IMR-90 (cell line): ENCODE measurements around the gene GCNA. TPM values are rescaled to one million over a fixed set of nuclear protein-coding genes. Genes with fewer than 3 reads are reported as not detected.

Experiments
- ATAC-seq: fragments of 200-7000 bp; cut with Tn5 transposase; 2 replicates; pipeline ENCODE4 v1.9.1; 2020; ENCODE audit warnings: low read depth, mild to moderate bottlenecking, moderate library complexity
- BruUV-seq: library from RNA; stranded (reverse); fragments of 400-500 nt; replicated peaks from 2 replicates; lab custom pipeline; 2021; lab: Mats Ljungman, UMichigan
- CTCF ChIA-PET: fragments of 300-600 bp; formaldehyde crosslinking; extraction: SDS; loops from one replicate; lab custom pipeline; 2021; ENCODE audit warnings: antibody characterized with exemption; lab: Yijun Ruan, JAX
- POLR2A ChIA-PET: fragments of 300-600 bp; sonication (Branson Sonifier 250); formaldehyde crosslinking; loops from one replicate; lab custom pipeline; 2022; ENCODE audit warnings: antibody characterized with exemption; ENCODE audit not compliant: unreplicated experiment; lab: Charles Lee
- DNase-seq: peaks from one replicate; pipeline ENCODE4 v3.0.0; 2013
- H2AFZ ChIP-seq: replicated peaks from 2 replicates; pipeline ENCODE3; 2013; ENCODE audit warnings: low read length, mild to moderate bottlenecking; ENCODE audit not compliant: poor library complexity
- H2AK5ac ChIP-seq: 2 replicates; pipeline ENCODE4 v1.6.1; 2013; ENCODE audit warnings: low read depth, low read length, inconsistent platforms
- H2AK9ac ChIP-seq: replicated peaks from 2 replicates; pipeline ENCODE3; 2013; ENCODE audit warnings: mild to moderate bottlenecking, low read depth, low read length, moderate library complexity; ENCODE audit not compliant: poor library complexity
- H2BK120ac ChIP-seq: 2 replicates; pipeline ENCODE4 v1.6.1; 2013; ENCODE audit warnings: low read depth, low read length, inconsistent platforms
- H2BK15ac ChIP-seq: 3 replicates; pipeline ENCODE4 v1.6.1; 2013; ENCODE audit warnings: low read depth, low read length, inconsistent platforms
- H2BK20ac ChIP-seq: 2 replicates; pipeline ENCODE4 v1.6.1; 2013; ENCODE audit warnings: low read depth, mild to moderate bottlenecking, inconsistent platforms, low read length, moderate library complexity
- H2BK5ac ChIP-seq: 2 replicates; pipeline ENCODE4 v1.6.1; 2013; ENCODE audit warnings: mild to moderate bottlenecking, low read depth, low read length, inconsistent platforms; ENCODE audit not compliant: poor library complexity, severe bottlenecking
- H3K14ac ChIP-seq: replicated peaks from 2 replicates; pipeline ENCODE4 v1.6.1; 2013; ENCODE audit warnings: low read depth, low read length, inconsistent platforms
- H3K18ac ChIP-seq: 2 replicates; pipeline ENCODE4 v1.6.1; 2013; ENCODE audit warnings: low read depth, low read length, control low read depth
- H3K23ac ChIP-seq: 2 replicates; pipeline ENCODE4 v1.6.1; 2013; ENCODE audit warnings: low read depth, low read length, inconsistent platforms
- H3K27ac ChIP-seq: 2 replicates; pipeline ENCODE4 v1.5.1; 2013; ENCODE audit warnings: mild to moderate bottlenecking, control low read depth, low read length; ENCODE audit not compliant: insufficient read depth
- H3K27me3 ChIP-seq: 2 replicates; pipeline ENCODE4 v1.6.1; 2013; ENCODE audit warnings: low read length; ENCODE audit not compliant: control insufficient read depth, insufficient read depth
- H3K36me3 ChIP-seq: 2 replicates; pipeline ENCODE4 v1.6.1; 2013; ENCODE audit warnings: low read length, mixed read lengths; ENCODE audit not compliant: control insufficient read depth, insufficient read depth
- H3K4ac ChIP-seq: 2 replicates; pipeline ENCODE4 v1.6.1; 2013; ENCODE audit warnings: low read depth, low read length, inconsistent platforms
- H3K4me1 ChIP-seq: 2 replicates; pipeline ENCODE4 v1.6.1; 2013; ENCODE audit warnings: low read length, mixed read lengths; ENCODE audit not compliant: control insufficient read depth, insufficient read depth
- H3K4me2 ChIP-seq: 2 replicates; pipeline ENCODE4 v1.6.1; 2013; ENCODE audit warnings: low read depth, mild to moderate bottlenecking, control low read depth, low read length, moderate library complexity
- H3K4me3 ChIP-seq: 2 replicates; pipeline ENCODE4 v1.5.1; 2013; ENCODE audit warnings: low read depth, mild to moderate bottlenecking, control low read depth, low read length, moderate library complexity; ENCODE audit not compliant: insufficient read depth
- H3K56ac ChIP-seq: 2 replicates; pipeline ENCODE4 v1.6.1; 2013; ENCODE audit warnings: low read length, inconsistent platforms; ENCODE audit not compliant: insufficient read depth; ENCODE audit errors: extremely low read depth
- H3K79me1 ChIP-seq, 2 experiments: 2 replicates each; pipeline ENCODE4 v1.6.1; 2013; ENCODE audit warnings: low read length in 2 of 2, inconsistent platforms in 1 of 2, low read depth in 1 of 2
- H3K9ac ChIP-seq: 2 replicates; pipeline ENCODE4 v1.6.1; 2013; ENCODE audit warnings: low read depth, low read length, control low read depth
- H3K9me1 ChIP-seq: 2 replicates; pipeline ENCODE4 v1.6.1; 2013; ENCODE audit warnings: low read length, inconsistent platforms; ENCODE audit not compliant: insufficient read depth
- H3K9me3 ChIP-seq: 2 replicates; pipeline ENCODE4 v1.6.1; 2013; ENCODE audit warnings: low read length; ENCODE audit not compliant: control insufficient read depth, insufficient read depth
- H4K20me1 ChIP-seq: 2 replicates; pipeline ENCODE4 v1.6.1; 2013; ENCODE audit warnings: low read length, inconsistent platforms; ENCODE audit not compliant: insufficient read depth
- H4K5ac ChIP-seq: 2 replicates; pipeline ENCODE4 v1.6.1; 2013; ENCODE audit warnings: mild to moderate bottlenecking, low read depth, low read length, control low read depth
- H4K8ac ChIP-seq, 2 experiments: 2 replicates each; pipeline ENCODE4 v1.6.1; 2013; ENCODE audit warnings: low read depth in 2 of 2, low read length in 2 of 2, control low read depth in 1 of 2, inconsistent platforms in 1 of 2
- H4K91ac ChIP-seq: 2 replicates; pipeline ENCODE4 v1.6.1; 2013; ENCODE audit warnings: low read depth, low read length, inconsistent platforms; ENCODE audit not compliant: insufficient read depth
- MAZ ChIP-seq: IDR thresholded peaks from 2 replicates; pipeline ENCODE4 v1.6.1; 2012; ENCODE audit warnings: low read depth, mild to moderate bottlenecking, low read length, improper control_type of control experiment, moderate library complexity, borderline replicate concordance
- MXI1 ChIP-seq: IDR thresholded peaks from 2 replicates; pipeline ENCODE4 v1.6.1; 2012; ENCODE audit warnings: low read depth, mild to moderate bottlenecking, low read length, moderate library complexity, borderline replicate concordance
- WGBS, 2 experiments: methylation state at CpG; one replicate each; pipeline versions ENCODE4 v1.1.5 to v1.1.7; 2013; ENCODE audit warnings: missing lambda C conversion rate in 2 of 2; ENCODE audit not compliant: insufficient read length in 1 of 2; ENCODE audit errors: extremely low coverage in 2 of 2; 5-methylcytosine and 5-hydroxymethylcytosine counted together
- dilution Hi-C: fragments of 300-500 bp; cut with HindIII; formaldehyde crosslinking; loops from one replicate; pipeline ENCODE4 v1.14.3; 2018; ENCODE audit warnings: low sequenced_read_pairs; ENCODE audit not compliant: unreplicated experiment
- in situ Hi-C: fragments of 300-500 bp; cut with MboI; formaldehyde crosslinking; loops from 3 replicates; pipeline ENCODE4 v1.14.3; 2019; ENCODE audit warnings: low sequenced_read_pairs, inconsistent platforms, mixed read lengths
- intact Hi-C: fragments of 100-400 bp; cut with micrococcal nuclease; formaldehyde crosslinking; loops from 2 replicates; pipeline ENCODE4 v1.10.0; 2022
- polyA plus RNA-seq, 3 experiments: library from polyadenylated mRNA; depleted of rRNA; stranded (reverse); fragments of >200 nt; gene quantifications; 2 replicates each; pipeline ENCODE4 v1.2.3, GENCODE V29; 2012; ENCODE audit warnings: low replicate concordance in 1 of 3
- total RNA-seq: library from RNA; depleted of rRNA; stranded (reverse); fragments of >200 nt; gene quantifications from 2 replicates; pipeline ENCODE4 v1.2.3, GENCODE V29; 2012

The GCNA gene
- total and polyA plus RNA-seq, 2 of the 4 experiments (the other 2 are of a cell fraction), result 0.90 to 1.3 TPM

DNA sequence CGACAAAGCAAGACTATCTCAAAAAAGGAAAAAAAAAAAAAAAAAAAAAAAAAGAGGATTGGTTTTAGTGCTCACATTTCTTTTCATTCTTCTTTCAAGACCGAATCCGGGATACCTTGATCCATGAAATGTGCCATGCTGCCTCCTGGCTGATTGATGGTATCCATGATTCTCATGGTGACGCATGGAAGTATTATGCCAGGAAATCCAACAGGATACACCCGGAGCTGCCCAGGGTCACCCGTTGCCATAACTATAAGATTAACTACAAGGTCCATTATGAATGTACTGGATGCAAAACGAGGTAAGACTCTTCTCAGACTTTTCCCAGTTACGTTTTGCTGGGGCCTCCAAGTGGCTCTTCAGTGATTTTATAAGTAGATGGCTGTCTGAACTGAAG is 34.0 kb downstream of the GCNA start:
- no CpG with 5 or more reads among the region's 8 CpGs for WGBS, 2 experiments

More for the DNA sequence above, 34.0 kb downstream of the GCNA start:
- H3K9me1 ChIP-seq, result no peaks in the 10 kb centered on the region
- in situ Hi-C loops (no loop called here), intact Hi-C loops (no loop called here), dilution Hi-C loops (no loop called here)
- no peak for DNase-seq
- ChIA-PET POLR2A (no interaction called here), CTCF (no interaction called here)
- no peak for TF ChIP-seq MXI1
- no peak for TF ChIP-seq MAZ
- no peak overlapping the region for H2AFZ ChIP-seq
- no peak overlapping the region for H2AK9ac ChIP-seq
- H3K4ac ChIP-seq, result no peak overlapping the region
- no peak overlapping the region for H3K56ac ChIP-seq
- no peaks in the 10 kb centered on the region for H4K20me1 ChIP-seq
- no peak overlapping the region for H2BK120ac ChIP-seq
- H3K36me3 ChIP-seq, result peaks cover 23% of the 10 kb centered on the region
- H3K23ac ChIP-seq, result no peak overlapping the region
- BruUV-seq, result no TSS peak
- H3K27me3 ChIP-seq, result peaks cover 4% of the 10 kb centered on the region
- no peak overlapping the region for H3K9ac ChIP-seq
- H3K27ac ChIP-seq, result no peak overlapping the region
- no peak overlapping the region for H4K8ac ChIP-seq
- no peak overlapping the region for H2BK5ac ChIP-seq
- no peak overlapping the region for H4K91ac ChIP-seq
- H3K4me3 ChIP-seq, result no peak overlapping the region
- no peak overlapping the region for H2BK15ac ChIP-seq
- ATAC-seq, result no peak
- no peak overlapping the region for H4K5ac ChIP-seq
- no peaks in the 10 kb centered on the region for H3K4me1 ChIP-seq
- no peak overlapping the region for H3K18ac ChIP-seq
- no peak overlapping the region for H3K4me2 ChIP-seq
- no peak overlapping the region for H2AK5ac ChIP-seq
- no peaks in the 10 kb centered on the region for H3K79me1 ChIP-seq
- peaks cover 2% of the 10 kb centered on the region; the same call in 1 of the 2 replicates for H3K9me3 ChIP-seq
- no peak overlapping the region for H3K14ac ChIP-seq
- no peak overlapping the region for H2BK20ac ChIP-seq
